Natural killer cell (primary cell): ENCODE data around the gene CUL5. TPM values are rescaled to one million over a fixed set of nuclear protein-coding genes. Genes with fewer than 3 reads are reported as not detected.

ENCODE experiments used
- ATAC-seq, 3 donors: fragments of 150-1000 bp in 2 of 3; fragments of 200-7000 bp in 1 of 3; cut with Tn5 transposase; 1 replicate in 1 of 3; 2 replicates in 2 of 3; pipeline ENCODE4 v1.10.0; 2021; ENCODE audit warnings: mild to moderate bottlenecking in 2 of 3, moderate library complexity in 2 of 3
- DNase-seq, 2 donors: peaks; one replicate each; pipeline versions ENCODE4 v3.0.0 to v3.0.0-alpha.2; 2013 to 2021; ENCODE audit warnings: mixed read lengths in 1 of 2
- H3K27ac ChIP-seq: one replicate; pipeline ENCODE4 v1.5.1; 2013; ENCODE audit warnings: mild to moderate bottlenecking, low read length
- H3K27me3 ChIP-seq: one replicate; pipeline ENCODE4 v1.6.1; 2013; ENCODE audit warnings: low read length; ENCODE audit not compliant: control insufficient read depth, insufficient read depth
- H3K36me3 ChIP-seq: one replicate; pipeline ENCODE4 v1.6.1; 2013; ENCODE audit warnings: low read length; ENCODE audit not compliant: control insufficient read depth, insufficient read depth
- H3K4me1 ChIP-seq: one replicate; pipeline ENCODE4 v1.6.1; 2013; ENCODE audit warnings: low read length; ENCODE audit not compliant: control insufficient read depth, insufficient read depth
- H3K4me3 ChIP-seq: one replicate; pipeline ENCODE4 v1.5.1; 2013; ENCODE audit warnings: low read length
- H3K9me3 ChIP-seq: one replicate; pipeline ENCODE4 v1.6.1; 2013; ENCODE audit warnings: low read length; ENCODE audit not compliant: control insufficient read depth, insufficient read depth
- H3K27ac Mint-ChIP-seq, 2 donors: one replicate each; pipeline ENCODE4 v1.8.0; 2022; ENCODE audit warnings: mild to moderate bottlenecking in 2 of 2, mixed read lengths in 2 of 2, moderate library complexity in 1 of 2
- H3K27me3 Mint-ChIP-seq, 2 donors: one replicate each; pipeline ENCODE4 v1.8.0; 2022; ENCODE audit warnings: low read depth in 2 of 2, mixed read lengths in 2 of 2
- H3K36me3 Mint-ChIP-seq: one replicate; pipeline ENCODE4 v1.8.0; 2022; ENCODE audit warnings: mixed read lengths
- H3K4me1 Mint-ChIP-seq, 2 donors: one replicate each; pipeline ENCODE4 v1.8.0; 2022; ENCODE audit warnings: mixed read lengths in 2 of 2
- H3K4me3 Mint-ChIP-seq: one replicate; pipeline ENCODE4 v1.8.0; 2022; ENCODE audit warnings: mild to moderate bottlenecking, moderate library complexity, mixed read lengths
- H3K9me3 Mint-ChIP-seq, 2 donors: one replicate each; pipeline ENCODE4 v1.8.0; 2022; ENCODE audit warnings: mixed read lengths in 2 of 2
- WGBS: methylation state at CpG from one replicate; pipeline ENCODE4 v1.1.7; 2013; ENCODE audit warnings: missing lambda C conversion rate; ENCODE audit not compliant: insufficient coverage; 5-methylcytosine and 5-hydroxymethylcytosine counted together
- intact Hi-C: fragments of 100-400 bp; cut with micrococcal nuclease; formaldehyde crosslinking; loops from one replicate; pipeline ENCODE4 v1.14.2; 2022
- total RNA-seq, 4 donors: library from RNA; stranded (reverse); fragments of 120-200 nt in 1 of 4; gene quantifications; one replicate each; pipeline versions ENCODE4 v1.2.3 to v1.2.4, GENCODE V29; 2013 to 2022
- TF ChIP-seq, protein P1 (sequence below): fragments of 200-600 bp; IDR thresholded peaks from one replicate; pipeline ENCODE4 v1.8.0; 2022; ENCODE audit warnings: antibody characterized with exemption

CUL5 gene
- total RNA-seq, 3 donors from 2014 or later (not counting 1 experiment from before 2014, with no cell fraction given), result 59.1 to 68.3 (median 60.2) TPM

DNA sequence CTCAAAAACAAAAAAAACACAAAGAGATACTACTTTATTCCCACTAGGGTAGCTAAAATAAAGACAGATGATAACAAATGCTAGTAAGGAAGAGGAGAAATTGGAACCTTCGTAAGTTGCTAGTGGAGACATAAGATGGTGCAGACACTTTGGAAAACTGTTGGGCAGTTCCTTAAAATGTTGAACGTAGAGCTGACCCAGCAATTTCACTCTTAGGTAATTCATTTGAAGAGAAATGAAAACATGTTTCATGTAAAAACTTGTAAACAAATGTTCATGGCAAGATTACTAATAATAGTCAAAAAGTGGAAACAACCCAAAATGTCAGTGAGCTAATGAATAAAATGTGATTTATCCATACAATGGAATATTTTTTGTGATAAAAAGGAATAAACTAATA lies 83.4 kb downstream of the CUL5 start:
- H3K27ac ChIP-seq, result no peak overlapping the region
- WGBS, result 50% methylated on average over 2 of the region's 2 CpGs
- Mint-ChIP-seq H3K36me3 (no peaks in the 10 kb centered on the region), H3K9me3 (no peaks in the 10 kb centered on the region), H3K4me1 (no peaks in the 10 kb centered on the region), H3K27ac (no peak overlapping the region), H3K4me3 (no peak overlapping the region), H3K27me3 (no peaks in the 10 kb centered on the region)
- no peaks in the 10 kb centered on the region for H3K9me3 ChIP-seq
- H3K4me1 ChIP-seq, result no peaks in the 10 kb centered on the region
- TF ChIP-seq, protein P1, sequence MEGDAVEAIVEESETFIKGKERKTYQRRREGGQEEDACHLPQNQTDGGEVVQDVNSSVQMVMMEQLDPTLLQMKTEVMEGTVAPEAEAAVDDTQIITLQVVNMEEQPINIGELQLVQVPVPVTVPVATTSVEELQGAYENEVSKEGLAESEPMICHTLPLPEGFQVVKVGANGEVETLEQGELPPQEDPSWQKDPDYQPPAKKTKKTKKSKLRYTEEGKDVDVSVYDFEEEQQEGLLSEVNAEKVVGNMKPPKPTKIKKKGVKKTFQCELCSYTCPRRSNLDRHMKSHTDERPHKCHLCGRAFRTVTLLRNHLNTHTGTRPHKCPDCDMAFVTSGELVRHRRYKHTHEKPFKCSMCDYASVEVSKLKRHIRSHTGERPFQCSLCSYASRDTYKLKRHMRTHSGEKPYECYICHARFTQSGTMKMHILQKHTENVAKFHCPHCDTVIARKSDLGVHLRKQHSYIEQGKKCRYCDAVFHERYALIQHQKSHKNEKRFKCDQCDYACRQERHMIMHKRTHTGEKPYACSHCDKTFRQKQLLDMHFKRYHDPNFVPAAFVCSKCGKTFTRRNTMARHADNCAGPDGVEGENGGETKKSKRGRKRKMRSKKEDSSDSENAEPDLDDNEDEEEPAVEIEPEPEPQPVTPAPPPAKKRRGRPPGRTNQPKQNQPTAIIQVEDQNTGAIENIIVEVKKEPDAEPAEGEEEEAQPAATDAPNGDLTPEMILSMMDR, result no peak
- intact Hi-C loops, result no loop called here
- DNase-seq (no peak), ATAC-seq (no peak)
- H3K36me3 ChIP-seq, result peaks cover 36% of the 10 kb centered on the region
- no peak overlapping the region for H3K4me3 ChIP-seq
- H3K27me3 ChIP-seq, result no peaks in the 10 kb centered on the region

DNA sequence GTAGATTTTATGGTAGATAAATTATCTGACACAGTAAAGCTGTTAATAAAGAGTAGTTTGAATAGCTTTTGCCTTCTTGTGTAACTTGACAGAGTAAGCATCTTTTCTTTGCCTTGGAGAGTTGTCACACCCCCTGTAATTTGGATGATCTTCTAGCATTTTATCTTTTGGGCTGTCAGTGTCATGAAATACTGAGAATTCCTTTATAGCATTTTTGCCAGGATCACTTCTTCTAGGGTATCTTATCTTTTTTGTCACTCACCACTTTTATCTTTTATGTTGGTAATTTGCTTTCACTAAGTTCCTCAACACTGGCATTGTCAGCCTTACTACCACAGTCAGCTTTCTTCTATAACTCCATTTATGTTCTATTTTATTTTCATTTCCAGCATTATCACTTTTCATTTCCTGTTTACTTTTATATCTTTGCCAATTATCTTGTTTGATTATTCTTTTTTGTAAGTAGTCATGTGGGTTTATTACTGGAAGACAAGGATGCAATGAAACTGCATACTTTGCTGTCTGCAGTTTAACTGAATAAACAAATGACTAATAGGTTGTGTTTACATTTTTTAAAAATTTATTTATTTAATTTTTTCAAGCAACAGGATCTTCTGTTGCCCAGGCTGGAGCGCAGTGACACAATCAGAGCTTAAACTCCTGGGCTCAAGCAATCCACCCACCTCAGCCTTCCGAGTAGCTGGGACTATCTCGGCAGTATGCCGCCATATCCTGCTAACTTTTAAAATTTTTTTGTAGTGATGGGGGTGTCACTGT lies 84.6 kb downstream of the CUL5 start:
- Mint-ChIP-seq H3K36me3 (no peaks in the 10 kb centered on the region), H3K27me3 (no peaks in the 10 kb centered on the region), H3K4me3 (no peak overlapping the region), H3K4me1 (no peaks in the 10 kb centered on the region), H3K27ac (peak overlapping the region in 1 of 2 donors; percentile 5), H3K9me3 (no peaks in the 10 kb centered on the region)
- no peak overlapping the region for H3K4me3 ChIP-seq
- ATAC-seq (no peak), DNase-seq (no peak)
- H3K4me1 ChIP-seq, result no peaks in the 10 kb centered on the region
- no peaks in the 10 kb centered on the region for H3K27me3 ChIP-seq
- H3K36me3 ChIP-seq, result peaks cover 45% of the 10 kb centered on the region
- WGBS, result 100% methylated on average over 1 of the region's 4 CpGs
- TF ChIP-seq, protein P1, result no peak
- intact Hi-C loops, result no loop called here
- no peaks in the 10 kb centered on the region for H3K9me3 ChIP-seq
- H3K27ac ChIP-seq, result no peak overlapping the region

DNA sequence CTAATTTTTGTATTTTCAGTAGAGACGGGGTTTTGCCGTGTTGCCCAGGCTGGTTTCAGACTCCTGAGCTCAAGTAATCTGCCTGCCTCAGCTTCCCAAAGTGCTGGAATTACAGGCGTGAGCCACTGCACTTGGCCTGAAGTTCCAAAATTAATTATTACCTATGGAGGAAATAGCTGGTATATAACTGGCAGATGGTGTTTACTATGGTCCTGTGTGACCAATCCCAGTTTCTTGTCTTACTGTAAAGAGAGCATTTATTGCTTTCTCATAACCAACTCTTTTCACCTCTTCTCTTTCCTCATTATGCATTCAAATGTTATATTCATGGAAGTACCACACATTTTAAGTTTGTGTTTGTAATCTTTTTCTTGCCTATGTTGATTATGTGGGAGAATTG lies 88.5 kb downstream of the CUL5 start:
- Histone ChIP-seq H3K4me1 (no peaks in the 10 kb centered on the region), H3K4me3 (no peak overlapping the region), H3K9me3 (no peaks in the 10 kb centered on the region), H3K27ac (no peak overlapping the region), H3K36me3 (peaks cover 46% of the 10 kb centered on the region), H3K27me3 (no peaks in the 10 kb centered on the region)
- no peaks in the 10 kb centered on the region for H3K4me1 Mint-ChIP-seq
- intact Hi-C loops, result no loop called here
- H3K27ac Mint-ChIP-seq, result no peak overlapping the region
- no peaks in the 10 kb centered on the region for H3K27me3 Mint-ChIP-seq
- TF ChIP-seq, protein P1, result no peak
- ATAC-seq, result no peak
- DNase-seq, result no peak
- WGBS, result 100% methylated on average over 3 of the region's 3 CpGs
- no peaks in the 10 kb centered on the region for H3K9me3 Mint-ChIP-seq
- no peak overlapping the region for H3K4me3 Mint-ChIP-seq
- no peaks in the 10 kb centered on the region for H3K36me3 Mint-ChIP-seq
